GM12878 (cell line): ENCODE results near the gene CPEB3. TPM values are rescaled to one million over a fixed set of nuclear protein-coding genes. Genes with fewer than 3 reads are reported as not detected.

Experiments
- ATAC-seq: fragments of 200-7000 bp; cut with Tn5 transposase; 3 replicates; pipeline ENCODE4 v1.9.1; 2020; ENCODE audit warnings: mild to moderate bottlenecking, moderate library complexity
- BruUV-seq: library from RNA; stranded (reverse); fragments of 400-500 nt; replicated peaks from 2 replicates; lab custom pipeline; 2021; lab: Mats Ljungman, UMichigan
- CTCF ChIA-PET: fragments of 300-600 bp; sonication (Branson Sonifier 250); formaldehyde crosslinking; extraction: SDS; loops from one replicate; lab custom pipeline; 2021; ENCODE audit warnings: inconsistent platforms; lab: Yijun Ruan, JAX
- POLR2A ChIA-PET: fragments of 350-600 bp; formaldehyde crosslinking; extraction: SDS; loops from one replicate; lab custom pipeline; 2021; ENCODE audit warnings: inconsistent platforms; lab: Charles Lee
- RAD21 ChIA-PET: fragments of 300-600 bp; sonication (Branson Sonifier 250); formaldehyde crosslinking; loops from one replicate; lab custom pipeline; 2023; ENCODE audit warnings: antibody characterized with exemption; ENCODE audit not compliant: unreplicated experiment; lab: Charles Lee
- SMC1A ChIA-PET: fragments of 300-600 bp; sonication (Branson Sonifier 250); formaldehyde crosslinking; loops from one replicate; lab custom pipeline; 2023; ENCODE audit not compliant: unreplicated experiment, uncharacterized antibody; lab: Charles Lee
- DNase-seq: peaks from one replicate; pipeline ENCODE4 v3.0.0-alpha.2; 2011; ENCODE audit warnings: low read depth, low spot score
- FAIRE-seq: peaks from 3 replicates; lab custom pipeline; 2011; peaks lifted over from hg19 to GRCh38; lab: Jason Lieb, UNC
- H2AFZ ChIP-seq: 2 replicates; pipeline ENCODE4 v1.6.0; 2011; ENCODE audit warnings: low read depth, low read length, control low read depth; ENCODE audit not compliant: control insufficient read depth
- H3K27ac ChIP-seq: 2 replicates; pipeline ENCODE4 v1.5.1; 2011; ENCODE audit warnings: control low read depth; ENCODE audit not compliant: control insufficient read depth, insufficient read depth
- H3K27me3 ChIP-seq, 2 experiments: replicated peaks in 1 of 2; 2 replicates each; pipeline versions ENCODE4 v1.6.0 to v1.6.1; 2011; ENCODE audit warnings: low read length in 1 of 2; ENCODE audit not compliant: control insufficient read depth in 2 of 2, insufficient read depth in 2 of 2
- H3K36me3 ChIP-seq, 2 experiments: 2 replicates each; pipeline ENCODE4 v1.5.1; 2011; ENCODE audit warnings: low read length in 1 of 2; ENCODE audit not compliant: control insufficient read depth in 2 of 2, insufficient read depth in 2 of 2
- H3K4me1 ChIP-seq: 2 replicates; pipeline ENCODE4 v1.6.1; 2011; ENCODE audit warnings: mild to moderate bottlenecking, low read length, moderate library complexity, mixed read lengths; ENCODE audit not compliant: control insufficient read depth, insufficient read depth
- H3K4me2 ChIP-seq: 2 replicates; pipeline ENCODE4 v1.6.0; 2011; ENCODE audit warnings: control low read depth; ENCODE audit not compliant: control insufficient read depth, insufficient read depth
- H3K4me3 ChIP-seq: fragments of 200-600 bp; sonication (generic); 2 replicates; pipeline ENCODE4 v1.5.1; 2016
- H3K79me2 ChIP-seq: 2 replicates; pipeline ENCODE4 v1.6.0; 2011; ENCODE audit warnings: low read length; ENCODE audit not compliant: control insufficient read depth, insufficient read depth
- H3K9ac ChIP-seq: 2 replicates; pipeline ENCODE4 v1.8.0; 2011; ENCODE audit warnings: low read length, control low read depth, mixed read lengths; ENCODE audit not compliant: control insufficient read depth, insufficient read depth
- H3K9me3 ChIP-seq: replicated peaks from 3 replicates; pipeline ENCODE4 v1.5.1; 2011; ENCODE audit warnings: mild to moderate bottlenecking, low read length; ENCODE audit not compliant: control insufficient read depth, insufficient read depth
- H4K20me1 ChIP-seq: 2 replicates; pipeline ENCODE4 v1.6.0; 2011; ENCODE audit not compliant: control insufficient read depth, insufficient read depth
- CHD1 ChIP-seq: IDR thresholded peaks from 2 replicates; pipeline ENCODE4 v1.6.1; 2012; ENCODE audit warnings: low read depth, low read length, improper control_type of control experiment
- LARP7 ChIP-seq: fragments of 450-650 bp; IDR thresholded peaks from 2 replicates; pipeline ENCODE4 v1.6.1; 2017; ENCODE audit warnings: mild to moderate bottlenecking
- REST ChIP-seq: IDR thresholded peaks from 2 replicates; pipeline ENCODE4 v1.6.1; 2012; ENCODE audit warnings: mild to moderate bottlenecking, low read depth, low read length
- WRNIP1 ChIP-seq: IDR thresholded peaks from 2 replicates; pipeline ENCODE4 v1.6.1; 2011; ENCODE audit warnings: low read depth, low read length, improper control_type of control experiment, borderline replicate concordance
- ZBTB40 ChIP-seq: fragments of 450-650 bp; IDR thresholded peaks from 2 replicates; pipeline ENCODE4 v1.6.1; 2016; ENCODE audit warnings: mild to moderate bottlenecking, moderate library complexity, borderline replicate concordance
- WGBS: methylation state at CpG from one replicate; pipeline ENCODE4 v1.1.6; 2016; ENCODE audit warnings: low lambda C conversion rate; ENCODE audit not compliant: insufficient replicate concordance, insufficient coverage; ENCODE audit errors: missing lambda C conversion rate; 5-methylcytosine and 5-hydroxymethylcytosine counted together
- in situ Hi-C: fragments of 300-500 bp; cut with MboI; formaldehyde crosslinking; loops from 9 replicates; pipeline ENCODE4 v1.14.3; 2018; ENCODE audit warnings: mixed read lengths
- intact Hi-C: fragments of 100-400 bp; cut with micrococcal nuclease; formaldehyde crosslinking; loops from one replicate; pipeline ENCODE4 v1.14.2; 2022; ENCODE audit not compliant: unreplicated experiment
- polyA plus RNA-seq, 11 experiments: library from polyadenylated mRNA; depleted of rRNA in 4 of 11; unstranded in 6 of 11; stranded (reverse) in 5 of 11; fragments of >200 nt; fragmentation: Nextera tagmentation in 4 of 11; fragmentation: Illumina TruSeq in 1 of 11; extraction: Ambion mirVana in 4 of 11; extraction: Trizol in 1 of 11; gene quantifications; 1 replicate in 1 of 11; 2 replicates in 10 of 11; pipeline versions ENCODE4 v1.2.1 to v1.2.3, GENCODE V29; 2011 to 2016; ENCODE audit warnings: inconsistent platforms in 2 of 11, missing spikeins in 2 of 11, low read depth in 1 of 11
- total RNA-seq, 4 experiments: library from RNA; depleted of rRNA in 3 of 4; stranded (reverse); fragments of >200 nt in 3 of 4; fragmentation: Illumina TruSeq in 1 of 4; extraction: Trizol in 1 of 4; gene quantifications; 2 replicates each; pipeline versions ENCODE4 v1.2.1 to v1.2.3, GENCODE V29; 2013 to 2021

Gene CPEB3
- total and polyA plus RNA-seq, 10 of the 15 experiments (the other 5 are each of a cell fraction or from before 2014, with no cell fraction given) = 0.50 to 2.3 (median 1.2) TPM

GRCh38 chr10:92274071-92274470 lies 16.8 kb downstream of the CPEB3 start:
- H4K20me1 ChIP-seq = no peaks in the 10 kb centered on the region
- SMC1A ChIA-PET = interaction anchor here (0.6 to 3.1 kb wide), 3 partner anchors 16 to 173 kb away, joined by 3 to 10 read pairs (median 3); no protein-coding TSS in a partner anchor
- in situ Hi-C loops = no loop called here
- WGBS = 86% methylated on average over 3 of the region's 3 CpGs
- no peak for TF ChIP-seq LARP7
- no peak for TF ChIP-seq ZBTB40
- TF ChIP-seq CHD1 = no peak
- no peak for TF ChIP-seq WRNIP1
- no peak for TF ChIP-seq REST
- TF ChIP-seq, all 136 proteins: peak for 0
- no peaks in the 10 kb centered on the region for H3K79me2 ChIP-seq
- H3K27me3 ChIP-seq = no peaks in the 10 kb centered on the region
- peaks cover under 1% of the 10 kb centered on the region; the same call in 1 of the 2 replicates for H3K4me1 ChIP-seq
- intact Hi-C loops = no loop called here
- ChIA-PET RAD21 (no interaction called here), POLR2A (interaction anchor here (1.0 kb wide), 1 partner anchor 88 kb away, joined by 3 read pairs; no protein-coding TSS in a partner anchor), CTCF (interaction anchor here (0.9 to 1.9 kb wide), 4 partner anchors 9 to 146 kb away, joined by 3 to 6 read pairs (median 4); no protein-coding TSS in a partner anchor)
- H3K4me2 ChIP-seq = no peak overlapping the region
- DNase-seq = no peak
- H3K36me3 ChIP-seq = no peaks in the 10 kb centered on the region
- no peak for ATAC-seq
- no peak overlapping the region for H3K9ac ChIP-seq
- FAIRE-seq = no peak
- no peak overlapping the region for H3K27ac ChIP-seq
- H2AFZ ChIP-seq = no peak overlapping the region
- no peaks in the 10 kb centered on the region; the same call in 2 of the 3 replicates for H3K9me3 ChIP-seq
- no TSS peak for BruUV-seq
- H3K4me3 ChIP-seq = no peak overlapping the region
